ENCODE data around the gene HTR3D. TPM values are rescaled to one million over a fixed set of nuclear protein-coding genes. Genes with fewer than 3 reads are reported as not detected.
"Not testable (repeated sequence)": the region's sequence is repeated elsewhere in the genome, so short reads cannot be mapped to it uniquely, and the experiment has no call there.

Gene HTR3D
- total RNA-seq, 1 donor from 2014 or later = not detected

GRCh38 chr3:184003187-184003967 lies 28.2 kb upstream of the HTR3D start:
- peaks cover 27 to 59% (median 56%) of the 10 kb centered on the region in 3 donors for H3K4me1 ChIP-seq (ENCODE audit: control insufficient read depth in 3 of 3, insufficient read depth in 3 of 3, low read length in 3 of 3)
- peak overlapping the region; percentile 46 for H3K27ac ChIP-seq (ENCODE audit: low read depth, low read length)
- no peaks in the 10 kb centered on the region for H3K9me3 ChIP-seq (ENCODE audit: control insufficient read depth in 3 of 3, low read length in 3 of 3)
- no peaks in the 10 kb centered on the region for H3K27me3 ChIP-seq (ENCODE audit: control insufficient read depth in 3 of 3, insufficient read depth in 3 of 3, low read length in 3 of 3)
- no peak overlapping the region for H3K4me3 ChIP-seq (ENCODE audit: low read length in 3 of 3)
- H3K9ac ChIP-seq (ENCODE audit: low read depth in 1 of 3, low read length in 3 of 3) = peak overlapping the region in 1 of 3 donors; percentile 54
- peaks cover 0 to 2% (median under 1%) of the 10 kb centered on the region in 3 donors for H3K36me3 ChIP-seq (ENCODE audit: control insufficient read depth in 3 of 3, insufficient read depth in 3 of 3, low read length in 3 of 3)

GRCh38 chr3:184004476-184004875 lies 27.1 kb upstream of the HTR3D start:
- H3K36me3 ChIP-seq (ENCODE audit: control insufficient read depth in 3 of 3, insufficient read depth in 3 of 3, low read length in 3 of 3) = peaks cover 0 to 6% (median 5%) of the 10 kb centered on the region in 3 donors
- H3K9me3 ChIP-seq (ENCODE audit: control insufficient read depth in 3 of 3, low read length in 3 of 3) = no peaks in the 10 kb centered on the region
- peak overlapping the region; percentile 46 for H3K27ac ChIP-seq (ENCODE audit: low read depth, low read length)
- peaks cover 27 to 59% (median 56%) of the 10 kb centered on the region in 3 donors for H3K4me1 ChIP-seq (ENCODE audit: control insufficient read depth in 3 of 3, insufficient read depth in 3 of 3, low read length in 3 of 3)
- no peaks in the 10 kb centered on the region for H3K27me3 ChIP-seq (ENCODE audit: control insufficient read depth in 3 of 3, insufficient read depth in 3 of 3, low read length in 3 of 3)
- H3K4me3 ChIP-seq (ENCODE audit: low read length in 3 of 3) = no peak overlapping the region
- H3K9ac ChIP-seq (ENCODE audit: low read depth in 1 of 3, low read length in 3 of 3) = peak overlapping the region in 2 of 3 donors; percentile 17 to 42

DNA sequence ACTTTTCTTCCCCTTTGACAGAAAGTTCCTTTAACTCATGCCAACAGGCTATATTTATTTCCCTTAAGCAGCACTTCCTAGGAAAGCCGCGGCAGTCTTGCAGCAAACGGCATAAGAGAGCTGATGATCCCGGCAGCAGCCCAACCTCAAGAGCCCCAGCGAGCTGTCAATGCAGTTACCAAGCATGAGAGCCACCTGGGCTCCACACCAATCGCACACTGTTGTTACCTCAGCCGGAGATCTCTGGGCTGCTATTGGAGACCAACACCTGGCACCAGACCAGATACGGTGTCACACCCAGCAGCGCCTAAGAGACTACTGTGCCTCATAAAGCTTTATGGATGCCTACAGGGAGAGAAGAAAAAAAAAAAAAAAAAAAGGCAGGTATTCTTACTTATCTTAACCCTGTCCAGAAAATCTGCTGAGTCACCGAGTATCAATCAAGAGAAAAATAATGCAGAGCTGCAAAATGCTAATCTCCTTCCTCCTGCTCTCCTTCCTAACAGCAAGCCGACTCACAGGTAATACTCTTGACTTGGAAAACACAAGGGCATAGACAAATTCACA lies 25.5 kb upstream of the HTR3D start:
- H3K27me3 ChIP-seq (ENCODE audit: control insufficient read depth in 3 of 3, insufficient read depth in 3 of 3, low read length in 3 of 3) = no peaks in the 10 kb centered on the region
- no peaks in the 10 kb centered on the region for H3K9me3 ChIP-seq (ENCODE audit: control insufficient read depth in 3 of 3, low read length in 3 of 3)
- peak overlapping the region; percentile 34 to 54 (median 52) for H3K9ac ChIP-seq (ENCODE audit: low read depth in 1 of 3, low read length in 3 of 3)
- peaks cover 0 to 11% (median 6%) of the 10 kb centered on the region in 3 donors for H3K36me3 ChIP-seq (ENCODE audit: control insufficient read depth in 3 of 3, insufficient read depth in 3 of 3, low read length in 3 of 3)
- H3K4me3 ChIP-seq (ENCODE audit: low read length in 3 of 3) = peak overlapping the region in 2 of 3 donors; percentile 6 to 33
- peaks cover 27 to 59% (median 56%) of the 10 kb centered on the region in 3 donors for H3K4me1 ChIP-seq (ENCODE audit: control insufficient read depth in 3 of 3, insufficient read depth in 3 of 3, low read length in 3 of 3)
- H3K27ac ChIP-seq (ENCODE audit: low read depth, low read length) = peak overlapping the region; percentile 80

DNA sequence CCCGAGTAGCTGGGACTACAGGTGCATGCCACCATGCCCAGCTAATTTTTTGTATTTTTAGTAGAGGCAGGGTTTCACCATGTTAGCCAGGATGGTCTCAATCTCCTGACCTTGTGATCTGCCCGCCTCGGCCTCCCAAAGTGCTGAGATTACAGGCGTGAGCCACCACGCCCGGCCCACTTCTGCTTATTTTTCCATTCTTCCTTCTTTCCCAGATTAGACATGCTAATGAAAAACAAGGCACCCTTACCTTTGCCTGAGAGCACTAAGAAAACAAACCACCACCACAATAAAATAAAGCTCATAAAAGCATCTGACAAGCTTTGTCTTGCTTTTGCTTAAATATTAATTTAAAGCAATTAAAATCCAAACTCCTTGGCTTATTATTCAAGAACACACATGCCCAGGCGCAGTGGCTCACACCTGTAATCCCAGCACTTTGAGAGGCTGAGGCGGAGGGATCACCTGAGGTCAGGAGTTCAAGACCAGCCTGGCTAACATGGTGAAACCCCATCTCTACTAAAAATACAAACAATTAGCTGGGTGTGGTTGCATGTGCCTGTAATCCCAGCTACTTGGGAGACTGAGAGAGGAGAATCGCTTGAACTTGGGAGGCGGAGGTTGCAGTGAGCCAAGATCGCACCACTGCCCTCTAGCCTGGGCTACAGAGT lies 24.3 kb upstream of the HTR3D start:
- not testable (repeated sequence) for H3K27me3 ChIP-seq (ENCODE audit: control insufficient read depth in 3 of 3, insufficient read depth in 3 of 3, low read length in 3 of 3); H3K9ac ChIP-seq (ENCODE audit: low read depth in 1 of 3, low read length in 3 of 3); H3K4me3 ChIP-seq (ENCODE audit: low read length in 3 of 3); H3K9me3 ChIP-seq (ENCODE audit: control insufficient read depth in 3 of 3, low read length in 3 of 3)
- Histone ChIP-seq H3K27ac (ENCODE audit: low read depth, low read length) (peak overlapping the region; percentile 80), H3K4me1 (ENCODE audit: control insufficient read depth in 3 of 3, insufficient read depth in 3 of 3, low read length in 3 of 3) (peaks cover 27 to 49% (median 47%) of the 10 kb centered on the region in 3 donors), H3K36me3 (ENCODE audit: control insufficient read depth in 3 of 3, insufficient read depth in 3 of 3, low read length in 3 of 3) (peaks cover 7 to 15% (median 9%) of the 10 kb centered on the region in 3 donors)

GRCh38 chr3:184008161-184008560 lies 23.4 kb upstream of the HTR3D start:
- Histone ChIP-seq H3K36me3 (ENCODE audit: control insufficient read depth in 3 of 3, insufficient read depth in 3 of 3, low read length in 3 of 3) (peaks cover 9 to 21% (median 12%) of the 10 kb centered on the region in 3 donors), H3K4me1 (ENCODE audit: control insufficient read depth in 3 of 3, insufficient read depth in 3 of 3, low read length in 3 of 3) (peaks cover 26 to 45% (median 42%) of the 10 kb centered on the region in 3 donors), H3K27ac (ENCODE audit: low read depth, low read length) (no peak overlapping the region), H3K27me3 (ENCODE audit: control insufficient read depth in 3 of 3, insufficient read depth in 3 of 3, low read length in 3 of 3) (no peaks in the 10 kb centered on the region), H3K9ac (ENCODE audit: low read depth in 1 of 3, low read length in 3 of 3) (no peak overlapping the region), H3K4me3 (ENCODE audit: low read length in 3 of 3) (no peak overlapping the region), H3K9me3 (ENCODE audit: control insufficient read depth in 3 of 3, low read length in 3 of 3) (no peaks in the 10 kb centered on the region)

DNA sequence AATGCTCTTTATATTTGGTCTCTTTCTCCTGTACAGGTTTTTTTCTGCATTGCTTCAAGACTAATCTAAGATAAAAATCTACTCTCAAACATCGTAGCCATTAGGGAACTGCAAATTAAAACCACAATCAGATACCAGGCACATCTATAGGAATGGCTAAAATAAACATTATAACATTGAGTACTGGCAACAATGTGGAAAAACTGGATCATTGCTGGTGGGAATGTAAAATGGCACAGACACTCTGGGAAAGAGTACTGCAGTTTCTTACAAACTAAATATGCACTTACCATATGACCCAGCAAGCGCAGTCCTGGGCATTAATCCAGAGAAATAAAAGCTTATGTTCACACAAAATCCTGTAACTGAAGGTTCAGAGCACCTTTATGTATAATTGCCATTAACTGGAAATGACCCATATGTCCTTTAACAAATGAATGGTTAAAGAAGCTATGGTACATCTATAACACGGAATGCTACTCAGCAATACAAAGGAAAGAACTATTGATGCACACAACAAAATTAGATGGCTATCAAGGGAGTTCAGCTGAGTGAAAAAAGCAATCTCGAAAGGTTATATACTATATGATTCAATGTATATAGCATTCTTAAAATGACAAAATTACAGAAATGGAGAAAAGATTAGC lies 20.2 kb upstream of the HTR3D start:
- Histone ChIP-seq H3K4me1 (ENCODE audit: control insufficient read depth in 3 of 3, insufficient read depth in 3 of 3, low read length in 3 of 3) (peaks cover under 1 to 23% (median 20%) of the 10 kb centered on the region in 3 donors), H3K27ac (ENCODE audit: low read depth, low read length) (no peak overlapping the region), H3K4me3 (ENCODE audit: low read length in 3 of 3) (no peak overlapping the region), H3K9me3 (ENCODE audit: control insufficient read depth in 3 of 3, low read length in 3 of 3) (no peaks in the 10 kb centered on the region), H3K9ac (ENCODE audit: low read depth in 1 of 3, low read length in 3 of 3) (no peak overlapping the region), H3K36me3 (ENCODE audit: control insufficient read depth in 3 of 3, insufficient read depth in 3 of 3, low read length in 3 of 3) (peaks cover 14 to 27% (median 17%) of the 10 kb centered on the region in 3 donors), H3K27me3 (ENCODE audit: control insufficient read depth in 3 of 3, insufficient read depth in 3 of 3, low read length in 3 of 3) (no peaks in the 10 kb centered on the region)

GRCh38 chr3:184011937-184012889 lies 19.3 kb upstream of the HTR3D start:
- Histone ChIP-seq H3K9ac (ENCODE audit: low read depth in 1 of 3, low read length in 3 of 3) (no peak overlapping the region), H3K9me3 (ENCODE audit: control insufficient read depth in 3 of 3, low read length in 3 of 3) (no peaks in the 10 kb centered on the region), H3K4me1 (ENCODE audit: control insufficient read depth in 3 of 3, insufficient read depth in 3 of 3, low read length in 3 of 3) (peaks cover 9 to 30% (median 27%) of the 10 kb centered on the region in 3 donors), H3K27me3 (ENCODE audit: control insufficient read depth in 3 of 3, insufficient read depth in 3 of 3, low read length in 3 of 3) (no peaks in the 10 kb centered on the region), H3K36me3 (ENCODE audit: control insufficient read depth in 3 of 3, insufficient read depth in 3 of 3, low read length in 3 of 3) (peaks cover 14 to 27% (median 17%) of the 10 kb centered on the region in 3 donors), H3K4me3 (ENCODE audit: low read length in 3 of 3) (no peak overlapping the region), H3K27ac (ENCODE audit: low read depth, low read length) (no peak overlapping the region)

DNA sequence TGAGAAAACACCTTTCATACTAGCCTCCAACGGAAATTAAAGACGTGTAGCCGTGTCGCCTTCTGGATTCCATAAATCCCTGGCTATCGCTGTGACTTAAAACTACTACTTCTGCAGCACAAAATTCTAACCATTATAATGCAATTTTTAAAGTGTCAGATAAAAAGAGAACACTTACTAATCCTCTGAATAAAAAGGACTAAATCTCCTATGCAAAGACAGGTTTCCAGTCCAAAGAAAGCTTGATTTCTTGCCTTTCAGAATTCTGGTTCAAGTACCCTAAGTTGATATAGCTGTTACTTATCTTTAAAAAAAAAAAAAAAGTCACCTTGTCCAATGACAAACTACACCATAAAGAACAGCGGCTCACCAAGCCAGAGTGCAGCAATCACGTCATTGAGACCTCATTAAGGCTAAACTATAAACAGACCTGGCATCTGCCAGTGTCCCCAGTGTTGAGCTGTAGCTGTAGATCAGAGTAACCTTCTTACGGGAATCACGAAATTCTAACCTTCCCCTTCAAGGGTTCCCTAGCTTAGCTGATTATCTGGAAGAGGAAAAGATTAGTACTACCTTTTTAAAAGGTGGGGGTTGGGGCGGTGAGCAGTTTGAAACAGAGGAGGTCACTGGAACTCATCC lies 16.0 kb upstream of the HTR3D start:
- peak overlapping the region; percentile 89 for H3K27ac ChIP-seq (ENCODE audit: low read depth, low read length)
- peaks cover 11 to 17% (median 14%) of the 10 kb centered on the region in 3 donors for H3K36me3 ChIP-seq (ENCODE audit: control insufficient read depth in 3 of 3, insufficient read depth in 3 of 3, low read length in 3 of 3)

More for the DNA sequence above, 16.0 kb upstream of the HTR3D start:
- Histone ChIP-seq H3K4me1 (ENCODE audit: control insufficient read depth in 3 of 3, insufficient read depth in 3 of 3, low read length in 3 of 3) (peaks cover 15 to 35% (median 24%) of the 10 kb centered on the region in 3 donors), H3K9ac (ENCODE audit: low read depth in 1 of 3, low read length in 3 of 3) (peak overlapping the region; percentile 79 to 97 (median 86)), H3K27me3 (ENCODE audit: control insufficient read depth in 3 of 3, insufficient read depth in 3 of 3, low read length in 3 of 3) (no peaks in the 10 kb centered on the region), H3K9me3 (ENCODE audit: control insufficient read depth in 3 of 3, low read length in 3 of 3) (no peaks in the 10 kb centered on the region), H3K4me3 (ENCODE audit: low read length in 3 of 3) (peak overlapping the region; percentile 70 to 100 (median 74))

Measured in skeletal muscle tissue (tissue), 4 donors.